WTC11 (cell line): ENCODE results near the gene PIP4K2A. TPM values are rescaled to one million over a fixed set of nuclear protein-coding genes. Genes with fewer than 3 reads are reported as not detected.
"Not testable (repeated sequence)": the region's sequence is repeated elsewhere in the genome, so short reads cannot be mapped to it uniquely, and the experiment has no call there.

Source experiments
- ATAC-seq: fragments of 200-7000 bp; cut with Tn5 transposase; 2 replicates; pipeline ENCODE4 v1.10.0; 2021; ENCODE audit warnings: mild to moderate bottlenecking, moderate library complexity
- CTCF ChIA-PET: fragments of 300-600 bp; sonication (Branson Sonifier 250); formaldehyde crosslinking; loops from one replicate; lab custom pipeline; 2021; ENCODE audit warnings: antibody characterized with exemption; lab: Charles Lee
- POLR2A ChIA-PET: fragments of 350-600 bp; sonication (Branson Sonifier 250); formaldehyde crosslinking; loops from one replicate; lab custom pipeline; 2021; ENCODE audit warnings: antibody characterized with exemption; lab: Charles Lee
- DNase-seq: peaks from one replicate; pipeline ENCODE4 v3.0.0; 2021; ENCODE audit warnings: low spot score
- H3K27ac Mint-ChIP-seq: 2 replicates; pipeline ENCODE4 v1.8.0; 2021; ENCODE audit warnings: mixed read lengths
- H3K27me3 Mint-ChIP-seq: 2 replicates; pipeline ENCODE4 v1.8.0; 2021; ENCODE audit warnings: low read depth, mild to moderate bottlenecking, moderate library complexity, mixed read lengths
- H3K36me3 Mint-ChIP-seq: 2 replicates; pipeline ENCODE4 v1.8.0; 2021; ENCODE audit warnings: mixed read lengths
- H3K4me1 Mint-ChIP-seq: 2 replicates; pipeline ENCODE4 v1.8.0; 2022; ENCODE audit warnings: mixed read lengths
- H3K4me3 Mint-ChIP-seq: 2 replicates; pipeline ENCODE4 v1.8.0; 2021; ENCODE audit warnings: mild to moderate bottlenecking, moderate library complexity, mixed read lengths
- H3K9me3 Mint-ChIP-seq: 2 replicates; pipeline ENCODE4 v1.8.0; 2021; ENCODE audit warnings: mixed read lengths
- ATF1 ChIP-seq: sonication (generic); formaldehyde crosslinking; IDR thresholded peaks from 2 replicates; pipeline ENCODE4 v1.8.1; 2023; ENCODE audit warnings: mild to moderate bottlenecking, moderate library complexity, missing genetic modification reagents
- E2F4 ChIP-seq: sonication (generic); formaldehyde crosslinking; IDR thresholded peaks from 2 replicates; pipeline ENCODE4 v1.8.1; 2022; ENCODE audit warnings: low read depth, mild to moderate bottlenecking, moderate library complexity, missing genetic modification reagents, borderline replicate concordance
- FOXP1 ChIP-seq: sonication (generic); formaldehyde crosslinking; IDR thresholded peaks from 2 replicates; pipeline ENCODE4 v1.8.0; 2022; ENCODE audit warnings: missing genetic modification reagents, mild to moderate bottlenecking, moderate library complexity, borderline replicate concordance
- KAT7 ChIP-seq: sonication (generic); formaldehyde crosslinking; IDR thresholded peaks from 2 replicates; pipeline ENCODE4 v1.8.1; 2023; ENCODE audit warnings: missing genetic modification reagents, mild to moderate bottlenecking, borderline replicate concordance
- MYBL2 ChIP-seq: sonication (generic); formaldehyde crosslinking; IDR thresholded peaks from 2 replicates; pipeline ENCODE4 v1.8.1; 2023; ENCODE audit warnings: mild to moderate bottlenecking, moderate library complexity, missing genetic modification reagents
- NFYB ChIP-seq: sonication (generic); formaldehyde crosslinking; conservative IDR thresholded peaks from 2 replicates; pipeline ENCODE4 v1.8.0; 2022; ENCODE audit warnings: low read depth, missing genetic modification reagents
- NR1H2 ChIP-seq: sonication (generic); formaldehyde crosslinking; IDR thresholded peaks from 2 replicates; pipeline ENCODE4 v1.9.0; 2021; ENCODE audit warnings: mild to moderate bottlenecking, moderate library complexity, missing genetic modification reagents
- NR2C2 ChIP-seq: sonication (generic); formaldehyde crosslinking; IDR thresholded peaks from 2 replicates; pipeline ENCODE4 v1.8.0; 2022; ENCODE audit warnings: mild to moderate bottlenecking, missing genetic modification reagents
- TEAD4 ChIP-seq: sonication (generic); formaldehyde crosslinking; IDR thresholded peaks from 2 replicates; pipeline ENCODE4 v1.8.0; 2022; ENCODE audit warnings: mild to moderate bottlenecking, missing genetic modification reagents
- USF2 ChIP-seq: sonication (generic); formaldehyde crosslinking; IDR thresholded peaks from 2 replicates; pipeline ENCODE4 v1.8.1; 2023; ENCODE audit warnings: mild to moderate bottlenecking, missing genetic modification reagents, moderate library complexity
- ZNF219 ChIP-seq: sonication (generic); formaldehyde crosslinking; IDR thresholded peaks from 2 replicates; pipeline ENCODE4 v1.8.0; 2023; ENCODE audit warnings: missing genetic modification reagents, mild to moderate bottlenecking, borderline replicate concordance
- ZNF423 ChIP-seq: fragments of 250-450 bp; sonication (Bioruptor Pico); IDR thresholded peaks from 2 replicates; pipeline ENCODE4 v2.1.2; 2022; ENCODE audit warnings: mild to moderate bottlenecking, moderate library complexity
- total RNA-seq: library from RNA; stranded (reverse); gene quantifications from 3 replicates; pipeline ENCODE4 v1.2.3, GENCODE V29; 2021
- TF ChIP-seq, protein P1 (sequence below): fragments of 250-450 bp; sonication (Bioruptor Pico); IDR thresholded peaks from 2 replicates; pipeline ENCODE4 v1.9.0; 2021; ENCODE audit warnings: mild to moderate bottlenecking, borderline replicate concordance
- TF ChIP-seq, protein P2 (sequence below): sonication (generic); formaldehyde crosslinking; IDR thresholded peaks from 2 replicates; pipeline ENCODE4 v1.8.0; 2022; ENCODE audit warnings: mild to moderate bottlenecking, missing genetic modification reagents
- TF ChIP-seq, protein P3 (sequence below): sonication (generic); formaldehyde crosslinking; conservative IDR thresholded peaks from 2 replicates; pipeline ENCODE4 v1.8.1; 2022; ENCODE audit warnings: mild to moderate bottlenecking, missing genetic modification reagents

The PIP4K2A gene
- total RNA-seq, 1 experiment from 2014 or later: 47.5 TPM

DNA sequence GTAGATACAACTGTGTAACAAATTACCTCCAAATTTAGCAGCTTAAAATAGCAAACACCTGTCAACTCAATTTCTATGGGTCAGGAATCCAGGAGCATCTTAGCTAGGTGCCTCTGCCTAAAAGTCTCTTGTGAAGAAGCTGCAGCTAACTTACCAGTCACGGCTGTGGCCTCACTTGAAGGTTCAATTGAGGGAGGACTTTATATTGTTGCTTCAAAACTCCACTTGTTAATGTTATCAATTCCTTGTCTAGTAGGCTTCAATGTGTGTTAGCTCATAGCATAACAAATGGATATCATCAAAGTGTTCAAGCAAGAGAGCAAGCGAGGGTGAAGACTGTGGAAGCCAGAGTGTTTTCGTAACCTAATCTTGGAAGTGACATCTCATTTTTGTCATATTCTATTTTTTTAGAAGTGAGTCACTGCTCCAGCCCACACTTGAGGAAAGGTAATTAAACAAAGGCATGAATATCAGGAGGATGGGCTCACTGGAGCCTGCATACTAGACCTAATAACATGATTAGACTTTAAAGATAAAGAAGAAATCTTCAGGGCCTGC lies 196.1 kb downstream of the PIP4K2A start:
- Mint-ChIP-seq H3K27me3 (peaks cover 45% of the 10 kb centered on the region), H3K4me1 (peaks cover 5% of the 10 kb centered on the region; the same call in 1 of the 2 replicates), H3K9me3 (peaks cover 27% of the 10 kb centered on the region), H3K36me3 (peaks cover 4% of the 10 kb centered on the region; the same call in 1 of the 2 replicates), H3K27ac (no peak overlapping the region), H3K4me3 (no peak overlapping the region)
- no peak for ATAC-seq
- ChIA-PET POLR2A (no interaction called here), CTCF (no interaction called here)
- no peak for DNase-seq
- TF ChIP-seq TEAD4 (no peak), NFYB (CRISPR knock-in tag) (no peak), MYBL2 (CRISPR knock-in tag) (no peak)
- TF ChIP-seq, protein P1, sequence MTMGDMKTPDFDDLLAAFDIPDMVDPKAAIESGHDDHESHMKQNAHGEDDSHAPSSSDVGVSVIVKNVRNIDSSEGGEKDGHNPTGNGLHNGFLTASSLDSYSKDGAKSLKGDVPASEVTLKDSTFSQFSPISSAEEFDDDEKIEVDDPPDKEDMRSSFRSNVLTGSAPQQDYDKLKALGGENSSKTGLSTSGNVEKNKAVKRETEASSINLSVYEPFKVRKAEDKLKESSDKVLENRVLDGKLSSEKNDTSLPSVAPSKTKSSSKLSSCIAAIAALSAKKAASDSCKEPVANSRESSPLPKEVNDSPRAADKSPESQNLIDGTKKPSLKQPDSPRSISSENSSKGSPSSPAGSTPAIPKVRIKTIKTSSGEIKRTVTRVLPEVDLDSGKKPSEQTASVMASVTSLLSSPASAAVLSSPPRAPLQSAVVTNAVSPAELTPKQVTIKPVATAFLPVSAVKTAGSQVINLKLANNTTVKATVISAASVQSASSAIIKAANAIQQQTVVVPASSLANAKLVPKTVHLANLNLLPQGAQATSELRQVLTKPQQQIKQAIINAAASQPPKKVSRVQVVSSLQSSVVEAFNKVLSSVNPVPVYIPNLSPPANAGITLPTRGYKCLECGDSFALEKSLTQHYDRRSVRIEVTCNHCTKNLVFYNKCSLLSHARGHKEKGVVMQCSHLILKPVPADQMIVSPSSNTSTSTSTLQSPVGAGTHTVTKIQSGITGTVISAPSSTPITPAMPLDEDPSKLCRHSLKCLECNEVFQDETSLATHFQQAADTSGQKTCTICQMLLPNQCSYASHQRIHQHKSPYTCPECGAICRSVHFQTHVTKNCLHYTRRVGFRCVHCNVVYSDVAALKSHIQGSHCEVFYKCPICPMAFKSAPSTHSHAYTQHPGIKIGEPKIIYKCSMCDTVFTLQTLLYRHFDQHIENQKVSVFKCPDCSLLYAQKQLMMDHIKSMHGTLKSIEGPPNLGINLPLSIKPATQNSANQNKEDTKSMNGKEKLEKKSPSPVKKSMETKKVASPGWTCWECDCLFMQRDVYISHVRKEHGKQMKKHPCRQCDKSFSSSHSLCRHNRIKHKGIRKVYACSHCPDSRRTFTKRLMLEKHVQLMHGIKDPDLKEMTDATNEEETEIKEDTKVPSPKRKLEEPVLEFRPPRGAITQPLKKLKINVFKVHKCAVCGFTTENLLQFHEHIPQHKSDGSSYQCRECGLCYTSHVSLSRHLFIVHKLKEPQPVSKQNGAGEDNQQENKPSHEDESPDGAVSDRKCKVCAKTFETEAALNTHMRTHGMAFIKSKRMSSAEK: no peak

DNA sequence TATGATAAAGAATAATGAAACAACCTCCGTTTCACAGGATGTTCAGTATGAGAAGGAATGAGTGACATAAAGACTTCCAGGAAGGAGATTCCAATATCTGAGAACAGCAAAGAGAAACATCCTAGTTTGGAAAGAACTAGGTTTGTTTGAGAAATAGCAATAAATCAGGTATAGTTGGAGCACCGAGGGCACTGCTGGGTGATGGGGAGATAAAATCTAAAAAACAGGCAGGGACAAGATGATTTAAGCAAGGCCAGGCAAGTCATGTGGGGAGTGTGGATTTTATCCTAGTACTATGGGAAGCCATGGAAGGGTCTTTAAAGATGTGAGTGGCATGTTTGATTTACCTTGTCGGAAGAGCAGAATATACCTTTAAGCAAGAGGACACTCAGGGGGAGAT lies 199.4 kb downstream of the PIP4K2A start:
- ATAC-seq: no peak
- H3K27me3 Mint-ChIP-seq: peaks cover 44% of the 10 kb centered on the region
- TF ChIP-seq KAT7 (no peak), FOXP1 (CRISPR knock-in tag) (no peak), NR1H2 (no peak), E2F4 (CRISPR knock-in tag) (no peak), ZNF423 (no peak), USF2 (CRISPR knock-in tag) (no peak), ATF1 (CRISPR knock-in tag) (no peak), ZNF219 (no peak), NR2C2 (CRISPR knock-in tag) (no peak)
- TF ChIP-seq, protein P2, sequence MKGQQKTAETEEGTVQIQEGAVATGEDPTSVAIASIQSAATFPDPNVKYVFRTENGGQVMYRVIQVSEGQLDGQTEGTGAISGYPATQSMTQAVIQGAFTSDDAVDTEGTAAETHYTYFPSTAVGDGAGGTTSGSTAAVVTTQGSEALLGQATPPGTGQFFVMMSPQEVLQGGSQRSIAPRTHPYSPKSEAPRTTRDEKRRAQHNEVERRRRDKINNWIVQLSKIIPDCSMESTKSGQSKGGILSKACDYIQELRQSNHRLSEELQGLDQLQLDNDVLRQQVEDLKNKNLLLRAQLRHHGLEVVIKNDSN (CRISPR knock-in tag): no peak
- TF ChIP-seq, protein P3, sequence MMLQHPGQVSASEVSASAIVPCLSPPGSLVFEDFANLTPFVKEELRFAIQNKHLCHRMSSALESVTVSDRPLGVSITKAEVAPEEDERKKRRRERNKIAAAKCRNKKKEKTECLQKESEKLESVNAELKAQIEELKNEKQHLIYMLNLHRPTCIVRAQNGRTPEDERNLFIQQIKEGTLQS (CRISPR knock-in tag): no peak
- no peak for DNase-seq
- peaks cover 5% of the 10 kb centered on the region for H3K36me3 Mint-ChIP-seq
- no peak overlapping the region for H3K4me3 Mint-ChIP-seq
- ChIA-PET POLR2A (no interaction called here), CTCF (no interaction called here)
- peaks cover 17% of the 10 kb centered on the region for H3K9me3 Mint-ChIP-seq
- peaks cover 6% of the 10 kb centered on the region; the same call in 1 of the 2 replicates for H3K4me1 Mint-ChIP-seq
- H3K27ac Mint-ChIP-seq: no peak overlapping the region

DNA sequence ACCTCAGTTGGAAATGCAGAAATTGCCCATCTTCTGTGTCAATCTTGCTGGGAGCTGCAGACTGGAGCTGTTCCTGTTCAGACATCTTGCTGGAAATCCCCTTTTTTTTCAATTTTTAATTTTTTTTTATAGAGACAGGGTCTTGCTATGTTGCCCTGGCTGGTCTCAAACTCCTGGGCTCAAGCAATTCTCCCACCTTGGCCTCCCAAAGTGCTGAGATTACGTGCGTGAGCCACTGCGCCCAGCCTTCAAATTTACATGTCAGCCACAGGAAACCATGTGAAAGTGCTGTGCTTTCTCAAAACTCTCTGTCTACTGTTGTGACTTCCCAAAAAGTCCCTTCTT lies 200.0 kb downstream of the PIP4K2A start:
- ATAC-seq, H3K36me3 Mint-ChIP-seq, POLR2A ChIA-PET, H3K27ac Mint-ChIP-seq, H3K4me1 Mint-ChIP-seq, DNase-seq: not testable (repeated sequence)
- H3K9me3 Mint-ChIP-seq: peaks cover 23% of the 10 kb centered on the region
- peaks cover 46% of the 10 kb centered on the region for H3K27me3 Mint-ChIP-seq
- peak overlapping the region; percentile 56 for H3K4me3 Mint-ChIP-seq
- CTCF ChIA-PET: interaction anchor here (1.2 to 1.4 kb wide), 2 partner anchors 16 to 32 kb away, joined by 4 read pairs; no protein-coding TSS in a partner anchor
